Loucy (cell line): ENCODE measurements around the gene TBX1.
"Not testable (repeated sequence)": the region's sequence is repeated elsewhere in the genome, so short reads cannot be mapped to it uniquely, and the experiment has no call there.

Experiments used
- EZH2phosphoT487 ChIP-seq: fragments of 200-600 bp; IDR thresholded peaks from 2 replicates; pipeline ENCODE4 v1.6.1; 2018; ENCODE audit warnings: antibody characterized with exemption, mild to moderate bottlenecking, moderate library complexity, borderline replicate concordance
- TF ChIP-seq, protein P1 (sequence below): fragments of 200-600 bp; sonication (generic); conservative IDR thresholded peaks from 2 replicates; pipeline ENCODE4 v1.5.1; 2014; ENCODE audit warnings: mild to moderate bottlenecking, antibody characterized with exemption, low read length

DNA sequence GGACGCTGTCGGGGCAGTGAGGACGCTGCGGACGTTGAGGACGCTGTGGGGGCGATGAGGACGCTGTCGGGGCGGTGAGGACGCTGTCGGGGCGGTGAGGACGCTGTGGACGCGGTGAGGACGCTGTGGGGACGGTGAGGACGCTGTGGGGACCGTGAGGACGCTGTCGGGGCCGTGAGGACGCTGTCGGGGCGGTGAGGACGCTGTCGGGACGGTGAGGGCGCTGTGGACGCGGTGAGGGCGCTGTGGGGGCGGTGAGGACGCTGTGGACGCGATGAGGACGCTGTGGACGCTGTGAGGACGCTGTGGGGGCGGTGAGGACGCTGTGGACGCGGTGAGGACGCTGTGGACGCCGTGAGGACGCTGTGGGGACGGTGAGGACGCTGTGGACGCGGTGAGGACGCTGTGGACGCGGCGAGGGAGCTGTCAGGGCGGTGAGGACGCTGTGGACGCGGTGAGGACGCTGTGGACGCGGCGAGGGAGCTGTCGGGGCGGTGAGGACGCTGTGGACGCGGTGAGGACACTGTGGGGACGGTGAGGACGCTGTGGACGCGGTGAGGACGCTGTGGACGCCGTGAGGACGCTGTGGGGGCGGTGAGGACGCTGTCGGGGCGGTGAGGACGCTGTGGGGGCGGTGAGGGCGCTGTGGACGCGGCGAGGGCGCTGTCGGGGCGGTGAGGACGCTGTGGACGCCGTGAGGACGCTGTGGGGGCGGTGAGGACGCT lies 34.4 kb upstream of the TBX1 start:
- TF ChIP-seq EZH2phosphoT487 = not testable (repeated sequence)
- TF ChIP-seq, protein P1, sequence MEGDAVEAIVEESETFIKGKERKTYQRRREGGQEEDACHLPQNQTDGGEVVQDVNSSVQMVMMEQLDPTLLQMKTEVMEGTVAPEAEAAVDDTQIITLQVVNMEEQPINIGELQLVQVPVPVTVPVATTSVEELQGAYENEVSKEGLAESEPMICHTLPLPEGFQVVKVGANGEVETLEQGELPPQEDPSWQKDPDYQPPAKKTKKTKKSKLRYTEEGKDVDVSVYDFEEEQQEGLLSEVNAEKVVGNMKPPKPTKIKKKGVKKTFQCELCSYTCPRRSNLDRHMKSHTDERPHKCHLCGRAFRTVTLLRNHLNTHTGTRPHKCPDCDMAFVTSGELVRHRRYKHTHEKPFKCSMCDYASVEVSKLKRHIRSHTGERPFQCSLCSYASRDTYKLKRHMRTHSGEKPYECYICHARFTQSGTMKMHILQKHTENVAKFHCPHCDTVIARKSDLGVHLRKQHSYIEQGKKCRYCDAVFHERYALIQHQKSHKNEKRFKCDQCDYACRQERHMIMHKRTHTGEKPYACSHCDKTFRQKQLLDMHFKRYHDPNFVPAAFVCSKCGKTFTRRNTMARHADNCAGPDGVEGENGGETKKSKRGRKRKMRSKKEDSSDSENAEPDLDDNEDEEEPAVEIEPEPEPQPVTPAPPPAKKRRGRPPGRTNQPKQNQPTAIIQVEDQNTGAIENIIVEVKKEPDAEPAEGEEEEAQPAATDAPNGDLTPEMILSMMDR = not testable (repeated sequence)
